Gastrocnemius medialis (tissue), 4 donors: ENCODE results near the gene KRTAP12-3.

Experiments
- POLR2A ChIP-seq, 2 donors: fragments of 450-650 bp; IDR thresholded peaks; one replicate each; pipeline ENCODE4 v1.6.1; 2017; ENCODE audit warnings: antibody characterized with exemption in 2 of 2, mild to moderate bottlenecking in 2 of 2, moderate library complexity in 2 of 2
- TF ChIP-seq, protein P1 (sequence below), 5 experiments: fragments of 450-650 bp in 3 of 5; fragments of 200-600 bp in 2 of 5; sonication (generic) in 2 of 5; IDR thresholded peaks in 4 of 5; conservative IDR thresholded peaks in 1 of 5; 1 replicate in 4 of 5; 2 replicates in 1 of 5; pipeline ENCODE4 v1.5.1; 2016 to 2019; ENCODE audit warnings: antibody characterized with exemption in 5 of 5, mild to moderate bottlenecking in 3 of 5, moderate library complexity in 3 of 5

DNA sequence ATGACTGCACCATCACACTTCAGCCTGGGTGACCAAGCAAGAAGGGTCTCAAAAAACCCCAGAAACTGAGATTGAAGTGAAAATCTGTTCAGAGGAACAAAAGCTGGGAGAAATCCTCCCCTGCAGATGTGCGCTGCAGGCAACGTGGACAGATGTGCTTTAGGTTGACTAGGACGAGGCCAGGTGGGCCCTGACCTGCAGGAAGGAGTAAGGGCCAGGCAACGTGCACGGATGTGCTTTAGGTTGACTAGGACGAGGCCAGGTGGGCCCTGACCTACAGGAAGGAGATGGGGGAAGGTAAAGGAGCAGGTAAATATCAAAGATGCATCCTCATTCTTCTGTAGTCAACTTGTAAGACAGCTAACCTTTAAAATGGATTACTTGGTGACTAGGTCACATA, 26.8 kb downstream of the KRTAP12-3 start:
- TF ChIP-seq, protein P1, sequence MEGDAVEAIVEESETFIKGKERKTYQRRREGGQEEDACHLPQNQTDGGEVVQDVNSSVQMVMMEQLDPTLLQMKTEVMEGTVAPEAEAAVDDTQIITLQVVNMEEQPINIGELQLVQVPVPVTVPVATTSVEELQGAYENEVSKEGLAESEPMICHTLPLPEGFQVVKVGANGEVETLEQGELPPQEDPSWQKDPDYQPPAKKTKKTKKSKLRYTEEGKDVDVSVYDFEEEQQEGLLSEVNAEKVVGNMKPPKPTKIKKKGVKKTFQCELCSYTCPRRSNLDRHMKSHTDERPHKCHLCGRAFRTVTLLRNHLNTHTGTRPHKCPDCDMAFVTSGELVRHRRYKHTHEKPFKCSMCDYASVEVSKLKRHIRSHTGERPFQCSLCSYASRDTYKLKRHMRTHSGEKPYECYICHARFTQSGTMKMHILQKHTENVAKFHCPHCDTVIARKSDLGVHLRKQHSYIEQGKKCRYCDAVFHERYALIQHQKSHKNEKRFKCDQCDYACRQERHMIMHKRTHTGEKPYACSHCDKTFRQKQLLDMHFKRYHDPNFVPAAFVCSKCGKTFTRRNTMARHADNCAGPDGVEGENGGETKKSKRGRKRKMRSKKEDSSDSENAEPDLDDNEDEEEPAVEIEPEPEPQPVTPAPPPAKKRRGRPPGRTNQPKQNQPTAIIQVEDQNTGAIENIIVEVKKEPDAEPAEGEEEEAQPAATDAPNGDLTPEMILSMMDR (IDR thresholded peaks at IDR 0.05 in 4 of 5, conservative IDR thresholded peaks at IDR 0.05 in 1 of 5): no peak
- TF ChIP-seq POLR2A (IDR thresholded peaks at IDR 0.05): no peak
